Activated CD8-positive, alpha-beta memory T cell treated with anti-CD3 and anti-CD28 coated beads for 1 hour (primary cell): ENCODE measurements around the gene NIPSNAP2.
"Not testable (repeated sequence)": the region's sequence is repeated elsewhere in the genome, so short reads cannot be mapped to it uniquely, and the experiment has no call there.

Experiments
- DNase-seq, 2 donors: peaks; one replicate each; pipeline ENCODE4 v3.0.0-alpha.2; 2020; ENCODE audit warnings: low read depth in 1 of 2; ENCODE audit errors: extremely low read depth in 1 of 2

The NIPSNAP2 gene

GRCh38 chr7:56046721-56047445, 82.5 kb downstream of the NIPSNAP2 start:
- no peak for DNase-seq

GRCh38 chr7:56047446-56048116, 83.2 kb downstream of the NIPSNAP2 start:
- not testable (repeated sequence) for DNase-seq

- no peak for DNase-seq
Measured at GRCh38 chr7:56048245-56048644, 83.9 kb downstream of the NIPSNAP2 start.

- not testable (repeated sequence) for DNase-seq
Measured at GRCh38 chr7:56048763-56049162, 84.4 kb downstream of the NIPSNAP2 start.
